Measurements from ENCODE around the gene IGSF9.

- no peak for TF ChIP-seq POLR2A (IDR thresholded peaks at IDR 0.05; ENCODE audit: low read depth, low read length)
- no peak for TF ChIP-seq TAF1 (IDR thresholded peaks at IDR 0.05; ENCODE audit: borderline replicate concordance, low read depth, low read length)
Observed at GRCh38 chr1:159930216-159930615, 15.2 kb downstream of the IGSF9 start.

All from GM12892 (cell line).